Stimulated activated naive CD8-positive, alpha-beta T cell treated with anti-CD3 and anti-CD28 coated beads, Interleukin-15, Interleukin-2, amounts not matched to agents 100 ng/mL and 50 ng/mL, for 24 hours (primary cell): ENCODE data around the gene OR2T1.
"Not testable (repeated sequence)": the region's sequence is repeated elsewhere in the genome, so short reads cannot be mapped to it uniquely, and the experiment has no call there.

ENCODE experiments used
- H3K27ac Mint-ChIP-seq: one replicate; pipeline ENCODE4 v1.8.0; 2021; ENCODE audit warnings: mild to moderate bottlenecking, mixed read lengths
- H3K27me3 Mint-ChIP-seq: one replicate; pipeline ENCODE4 v1.8.0; 2021; ENCODE audit warnings: mixed read lengths
- H3K36me3 Mint-ChIP-seq: one replicate; pipeline ENCODE4 v1.8.0; 2021; ENCODE audit warnings: low read depth, mixed read lengths
- H3K4me1 Mint-ChIP-seq: one replicate; pipeline ENCODE4 v1.8.0; 2021; ENCODE audit warnings: low read depth, mixed read lengths
- H3K4me3 Mint-ChIP-seq: one replicate; pipeline ENCODE4 v1.8.0; 2021; ENCODE audit warnings: mild to moderate bottlenecking, mixed read lengths
- H3K9me3 Mint-ChIP-seq: one replicate; pipeline ENCODE4 v1.8.0; 2021; ENCODE audit warnings: mixed read lengths

Gene OR2T1

GRCh38 chr1:248421384-248421783 lies 18.5 kb downstream of the OR2T1 start:
- Mint-ChIP-seq H3K27me3 (no peaks in the 10 kb centered on the region), H3K4me1 (peaks cover 15% of the 10 kb centered on the region), H3K36me3 (peaks cover 14% of the 10 kb centered on the region), H3K27ac (no peak overlapping the region), H3K4me3 (no peak overlapping the region), H3K9me3 (peaks cover 21% of the 10 kb centered on the region)

- not testable (repeated sequence) for H3K4me3 Mint-ChIP-seq, H3K36me3 Mint-ChIP-seq, H3K27ac Mint-ChIP-seq, H3K4me1 Mint-ChIP-seq, H3K9me3 Mint-ChIP-seq, H3K27me3 Mint-ChIP-seq
Observed at GRCh38 chr1:248427526-248428191, 24.8 kb downstream of the OR2T1 start.

- H3K9me3 Mint-ChIP-seq, H3K4me3 Mint-ChIP-seq, H3K27ac Mint-ChIP-seq, H3K4me1 Mint-ChIP-seq, H3K27me3 Mint-ChIP-seq, H3K36me3 Mint-ChIP-seq: not testable (repeated sequence)
Observed at GRCh38 chr1:248428192-248428533, 25.3 kb downstream of the OR2T1 start.

GRCh38 chr1:248431683-248432082 lies 28.8 kb downstream of the OR2T1 start:
- not testable (repeated sequence) for H3K36me3 Mint-ChIP-seq, H3K4me1 Mint-ChIP-seq, H3K27me3 Mint-ChIP-seq, H3K4me3 Mint-ChIP-seq, H3K9me3 Mint-ChIP-seq, H3K27ac Mint-ChIP-seq

GRCh38 chr1:248432201-248432600 lies 29.4 kb downstream of the OR2T1 start:
- not testable (repeated sequence) for H3K27me3 Mint-ChIP-seq, H3K27ac Mint-ChIP-seq, H3K4me1 Mint-ChIP-seq, H3K9me3 Mint-ChIP-seq, H3K36me3 Mint-ChIP-seq, H3K4me3 Mint-ChIP-seq

GRCh38 chr1:248433811-248434415 lies 31.1 kb downstream of the OR2T1 start:
- H3K4me3 Mint-ChIP-seq, H3K36me3 Mint-ChIP-seq, H3K9me3 Mint-ChIP-seq, H3K27me3 Mint-ChIP-seq, H3K4me1 Mint-ChIP-seq, H3K27ac Mint-ChIP-seq: not testable (repeated sequence)

GRCh38 chr1:248434913-248435312 lies 32.1 kb downstream of the OR2T1 start:
- H3K4me1 Mint-ChIP-seq, H3K36me3 Mint-ChIP-seq, H3K9me3 Mint-ChIP-seq, H3K27me3 Mint-ChIP-seq, H3K4me3 Mint-ChIP-seq, H3K27ac Mint-ChIP-seq: not testable (repeated sequence)

- not testable (repeated sequence) for H3K4me1 Mint-ChIP-seq, H3K4me3 Mint-ChIP-seq, H3K27me3 Mint-ChIP-seq, H3K36me3 Mint-ChIP-seq, H3K9me3 Mint-ChIP-seq, H3K27ac Mint-ChIP-seq
Observed at GRCh38 chr1:248436303-248436702, 33.5 kb downstream of the OR2T1 start.

GRCh38 chr1:248438668-248439067 lies 35.8 kb downstream of the OR2T1 start:
- H3K4me3 Mint-ChIP-seq, H3K27me3 Mint-ChIP-seq, H3K27ac Mint-ChIP-seq, H3K36me3 Mint-ChIP-seq, H3K4me1 Mint-ChIP-seq: not testable (repeated sequence)
- H3K9me3 Mint-ChIP-seq = peaks cover 11% of the 10 kb centered on the region

GRCh38 chr1:248439283-248439682 lies 36.4 kb downstream of the OR2T1 start:
- peaks cover 11% of the 10 kb centered on the region for H3K9me3 Mint-ChIP-seq
- H3K4me1 Mint-ChIP-seq, H3K36me3 Mint-ChIP-seq, H3K27me3 Mint-ChIP-seq, H3K4me3 Mint-ChIP-seq, H3K27ac Mint-ChIP-seq: not testable (repeated sequence)

- H3K9me3 Mint-ChIP-seq = peaks cover 11% of the 10 kb centered on the region
- H3K36me3 Mint-ChIP-seq, H3K4me1 Mint-ChIP-seq, H3K27ac Mint-ChIP-seq, H3K27me3 Mint-ChIP-seq, H3K4me3 Mint-ChIP-seq: not testable (repeated sequence)
Observed at GRCh38 chr1:248442500-248443277, 39.8 kb downstream of the OR2T1 start.

GRCh38 chr1:248444603-248445002 lies 41.8 kb downstream of the OR2T1 start:
- H3K4me1 Mint-ChIP-seq, H3K36me3 Mint-ChIP-seq, H3K27ac Mint-ChIP-seq, H3K27me3 Mint-ChIP-seq, H3K4me3 Mint-ChIP-seq: not testable (repeated sequence)
- H3K9me3 Mint-ChIP-seq = peaks cover 11% of the 10 kb centered on the region

GRCh38 chr1:248445399-248445798 lies 42.6 kb downstream of the OR2T1 start, which contains the start of gene OR2T2:
Gene OR2T2, plus strand, starts transcription at chr1:248445637. Its CDS starts 7,161 bp downstream, at chr1:248452798.
- H3K4me3 Mint-ChIP-seq, H3K27ac Mint-ChIP-seq, H3K4me1 Mint-ChIP-seq, H3K27me3 Mint-ChIP-seq, H3K36me3 Mint-ChIP-seq: not testable (repeated sequence)
- peaks cover 11% of the 10 kb centered on the region for H3K9me3 Mint-ChIP-seq

- H3K27ac Mint-ChIP-seq, H3K36me3 Mint-ChIP-seq, H3K27me3 Mint-ChIP-seq, H3K4me3 Mint-ChIP-seq, H3K9me3 Mint-ChIP-seq, H3K4me1 Mint-ChIP-seq: not testable (repeated sequence)
Observed at GRCh38 chr1:248448409-248449074, 45.7 kb downstream of the OR2T1 start.

- not testable (repeated sequence) for H3K27me3 Mint-ChIP-seq, H3K9me3 Mint-ChIP-seq, H3K36me3 Mint-ChIP-seq, H3K4me3 Mint-ChIP-seq, H3K4me1 Mint-ChIP-seq, H3K27ac Mint-ChIP-seq
Observed at GRCh38 chr1:248449821-248450465, 47.1 kb downstream of the OR2T1 start.
